Activated T-helper 2 cell treated with anti-CD3 and anti-CD28 coated beads, Interferon-gamma antibody, Interleukin-2, Interleukin-4, amounts not matched to agents 10 μg/mL and 5 μg/mL and 100 μg/mL, durations not matched to agents 14 hours and 24 hours and 36 hours (primary cell): ENCODE results near the gene HERPUD1. TPM values are rescaled to one million over a fixed set of nuclear protein-coding genes. Genes with fewer than 3 reads are reported as not detected.

Source experiments
- DNase-seq: peaks from one replicate; pipeline ENCODE4 v3.0.0; 2021; ENCODE audit warnings: low spot score
- H3K27ac Mint-ChIP-seq: one replicate; pipeline ENCODE4 v1.8.0; 2021; ENCODE audit warnings: mixed read lengths
- H3K27me3 Mint-ChIP-seq: one replicate; pipeline ENCODE4 v1.8.0; 2021; ENCODE audit warnings: low read depth, mixed read lengths
- H3K36me3 Mint-ChIP-seq: one replicate; pipeline ENCODE4 v1.8.0; 2021; ENCODE audit warnings: low read depth, mixed read lengths
- H3K4me1 Mint-ChIP-seq: one replicate; pipeline ENCODE4 v1.8.0; 2021; ENCODE audit warnings: low read depth, mixed read lengths
- H3K4me3 Mint-ChIP-seq: one replicate; pipeline ENCODE4 v1.8.0; 2021; ENCODE audit warnings: low read depth, mild to moderate bottlenecking, moderate library complexity, mixed read lengths
- H3K9me3 Mint-ChIP-seq: one replicate; pipeline ENCODE4 v1.8.0; 2021; ENCODE audit warnings: mixed read lengths
- intact Hi-C: fragments of 100-400 bp; cut with micrococcal nuclease; formaldehyde crosslinking; loops from one replicate; pipeline ENCODE4 v1.15.1; 2023
- total RNA-seq: library from RNA; stranded (reverse); gene quantifications from 2 replicates; pipeline ENCODE4 v1.2.3, GENCODE V29; 2022

HERPUD1 gene
- total RNA-seq, 1 donor from 2014 or later: 175 TPM

GRCh38 chr16:56994311-56994710 is 62.4 kb downstream of the HERPUD1 start:
- intact Hi-C loops: loop anchor here (5.0 kb wide), 1 partner anchor 193 kb away; the partner anchor contains the start of genes PSME3IP1 and RSPRY1
- Mint-ChIP-seq H3K9me3 (no peaks in the 10 kb centered on the region), H3K36me3 (peaks cover 81% of the 10 kb centered on the region)

More at GRCh38 chr16:56994311-56994710, 62.4 kb downstream of the HERPUD1 start:
- Mint-ChIP-seq H3K4me1 (peaks cover 67% of the 10 kb centered on the region), H3K27ac (peak overlapping the region; percentile 81), H3K27me3 (no peaks in the 10 kb centered on the region), H3K4me3 (peak overlapping the region; percentile 55)
- DNase-seq: no peak

Other genes starting within 250 kb of the HERPUD1 start
- gene MT1X, start 249.7 kb upstream of the HERPUD1 start, total RNA-seq: 58.2 and 62.3 TPM in 2 replicates
- 145 and 149 TPM in 2 replicates for gene NUP93, start 202.0 kb upstream of the HERPUD1 start, total RNA-seq
- gene SLC12A3, start 66.9 kb upstream of the HERPUD1 start, total RNA-seq: not detected in 2 replicates
- gene CETP, start 29.8 kb downstream of the HERPUD1 start, total RNA-seq: not detected in 2 replicates
- gene NLRC5, start 57.4 kb downstream of the HERPUD1 start, total RNA-seq: 166 and 169 TPM in 2 replicates
- gene CPNE2, start 160.4 kb downstream of the HERPUD1 start, total RNA-seq: 7.6 and 9.9 TPM in 2 replicates